Stimulated activated naive CD8-positive, alpha-beta T cell treated with anti-CD3 and anti-CD28 coated beads, Interleukin-15, Interleukin-2, amounts not matched to agents 100 U/mL and 50 U/mL, for 24 hours (primary cell): ENCODE measurements around the gene DCAF15.
A peak's percentile ranks its signal among the peaks of the same experiment; 100 is the strongest.
"Not testable (repeated sequence)": the region's sequence is repeated elsewhere in the genome, so short reads cannot be mapped to it uniquely, and the experiment has no call there.

Experiments used
- ATAC-seq: fragments of 150-1000 bp; cut with Tn5 transposase; one replicate; pipeline ENCODE4 v1.10.0; 2021
- DNase-seq: peaks from one replicate; pipeline ENCODE4 v3.0.0; 2021

Gene DCAF15

GRCh38 chr19:13959962-13960862 is 7.9 kb downstream of the DCAF15 start:
- ATAC-seq (no peak), DNase-seq (peak; percentile 41)

GRCh38 chr19:13960863-13961784 is 8.8 kb downstream of the DCAF15 start:
- ATAC-seq, result no peak
- DNase-seq, result no peak

- ATAC-seq, result no peak
- no peak for DNase-seq
Measured at GRCh38 chr19:13961826-13962698, 9.8 kb downstream of the DCAF15 start.

- DNase-seq (no peak), ATAC-seq (no peak)
Measured at GRCh38 chr19:13962699-13963602, 10.6 kb downstream of the DCAF15 start.

- DNase-seq, result no peak
- no peak for ATAC-seq
Measured at GRCh38 chr19:13963603-13964105, 11.3 kb downstream of the DCAF15 start.

- no peak for ATAC-seq
- no peak for DNase-seq
Measured at GRCh38 chr19:13964776-13965175, 12.5 kb downstream of the DCAF15 start.

GRCh38 chr19:13965377-13965896 is 13.1 kb downstream of the DCAF15 start:
- ATAC-seq (no peak), DNase-seq (no peak)

GRCh38 chr19:13965926-13966683 is 13.8 kb downstream of the DCAF15 start:
- DNase-seq, result no peak
- no peak for ATAC-seq

- ATAC-seq (no peak), DNase-seq (no peak)
Measured at GRCh38 chr19:13966684-13967128, 14.4 kb downstream of the DCAF15 start.

- not testable (repeated sequence) for DNase-seq, ATAC-seq
Measured at GRCh38 chr19:13967206-13967605, 14.9 kb downstream of the DCAF15 start.

- ATAC-seq (no peak), DNase-seq (no peak)
Measured at GRCh38 chr19:13968383-13968935, 16.1 kb downstream of the DCAF15 start.

- DNase-seq (no peak), ATAC-seq (no peak)
Measured at GRCh38 chr19:13968999-13969398, 16.7 kb downstream of the DCAF15 start.

GRCh38 chr19:13969897-13970296 is 17.6 kb downstream of the DCAF15 start:
- DNase-seq, result no peak
- no peak for ATAC-seq

GRCh38 chr19:13971868-13972267 is 19.6 kb downstream of the DCAF15 start:
- DNase-seq, ATAC-seq: not testable (repeated sequence)

GRCh38 chr19:13972368-13973155 is 20.3 kb downstream of the DCAF15 start:
- no peak for ATAC-seq
- DNase-seq, result no peak

GRCh38 chr19:13973479-13973878 is 21.2 kb downstream of the DCAF15 start:
- DNase-seq, ATAC-seq: not testable (repeated sequence)

GRCh38 chr19:13974073-13974472 is 21.8 kb downstream of the DCAF15 start:
- DNase-seq (no peak), ATAC-seq (peak; percentile 47)

GRCh38 chr19:13975870-13976269 is 23.6 kb downstream of the DCAF15 start:
- DNase-seq (no peak), ATAC-seq (no peak)
